Measurements from ENCODE around the gene WDR38. TPM values are rescaled to one million over a fixed set of nuclear protein-coding genes. Genes with fewer than 3 reads are reported as not detected.
A peak's percentile ranks its signal among the peaks of the same experiment; 100 is the strongest.

WDR38 gene
- total and polyA plus RNA-seq, 9 of the 15 experiments (the other 6 are each of a cell fraction or from before 2014, with no cell fraction given) = not detected

GRCh38 chr9:124852121-124852828, 985 bp upstream of the WDR38 start:
- H3K27me3 ChIP-seq (ENCODE audit: control insufficient read depth in 2 of 2, insufficient read depth in 2 of 2, low read length in 2 of 2) = no peaks in the 10 kb centered on the region
- ChIA-PET CTCF (ENCODE audit: low intra/inter-chr PET ratio) (interaction anchor here (0.5 to 6.3 kb wide), 8 partner anchors 12 to 291 kb away, joined by 3 to 209 read pairs (median 6); partner anchors contain the start of genes NR6A1 and SCAI), POLR2A (interaction anchor here (0.5 to 5.1 kb wide), 9 partner anchors 7 to 354 kb away, joined by 3 to 64 read pairs (median 5); partner anchors contain the start of genes ARPC5L, NR6A1 and RPL35)
- H2AFZ ChIP-seq (ENCODE audit: low read depth, low read length) = peak overlapping the region; percentile 96
- WGBS (ENCODE audit: insufficient coverage, low coverage, missing lambda C conversion rate) = 50% methylated on average over 12 of the region's 13 CpGs
- H3K4me3 ChIP-seq = no peak overlapping the region
- H3K4me1 ChIP-seq (replicated peaks in 1 of 2; ENCODE audit: control insufficient read depth in 2 of 2, insufficient read depth in 2 of 2, low read length in 2 of 2) = peaks cover 0 to 40% of the 10 kb centered on the region in 2 experiments; a peak in 3 of 5 replicates
- TF ChIP-seq ZNF668 (CRISPR knock-in tag; IDR thresholded peaks at IDR 0.05) (no peak), MYNN (IDR thresholded peaks at IDR 0.05) (no peak), MYNN (CRISPR knock-in tag; IDR thresholded peaks at IDR 0.05) (0 out of 2 replicates have a peak, but pooled peaks have one; percentile 35)
- peaks cover 12% of the 10 kb centered on the region; the same call in 1 of the 3 replicates for H3K36me3 ChIP-seq (ENCODE audit: control insufficient read depth, insufficient read depth, low read length)
- H3K4me2 ChIP-seq (ENCODE audit: insufficient read depth, low read length) = peak overlapping the region; percentile 79
- H3K27ac ChIP-seq (ENCODE audit: extremely low read depth, low read depth, low read length) = no peak overlapping the region
- ATAC-seq = no peak
- H3K9ac ChIP-seq (ENCODE audit: insufficient read depth in 1 of 2, low read depth in 2 of 2, low read length in 2 of 2) = peak overlapping the region; percentile 35 to 93; a peak in 3 of 4 replicates
- DNase-seq (ENCODE audit: extremely low read depth in 1 of 4, low spot score in 3 of 4) = no peak
- in situ Hi-C loops (cut with MboI) = loop anchor here (5.0 kb wide), 2 partner anchors 80 to 520 kb away; partner anchors contain the start of gene NR6A1
- H4K20me1 ChIP-seq (replicated peaks; ENCODE audit: control insufficient read depth, insufficient read depth, low read length) = peaks cover 13% of the 10 kb centered on the region; the same call in 1 of the 2 replicates
- no peaks in the 10 kb centered on the region for H3K79me2 ChIP-seq (ENCODE audit: control insufficient read depth, insufficient read depth, low read length)
- no peaks in the 10 kb centered on the region for H3K9me1 ChIP-seq (ENCODE audit: control insufficient read depth, insufficient read depth, low read length)
- no TSS peak for BruUV-seq (replicated peaks)
- no peak for FAIRE-seq
- no peaks in the 10 kb centered on the region for H3K9me3 ChIP-seq (replicated peaks; ENCODE audit: control insufficient read depth, insufficient read depth, low read depth, low read length)
- intact Hi-C loops (cut with micrococcal nuclease) = loop anchor here (1.0 to 5.0 kb wide), 3 partner anchors 57 to 520 kb away; no protein-coding TSS in a partner anchor

Data from K562 (cell line).